ENCODE measurements around the gene NALCN.

Gene NALCN

DNA sequence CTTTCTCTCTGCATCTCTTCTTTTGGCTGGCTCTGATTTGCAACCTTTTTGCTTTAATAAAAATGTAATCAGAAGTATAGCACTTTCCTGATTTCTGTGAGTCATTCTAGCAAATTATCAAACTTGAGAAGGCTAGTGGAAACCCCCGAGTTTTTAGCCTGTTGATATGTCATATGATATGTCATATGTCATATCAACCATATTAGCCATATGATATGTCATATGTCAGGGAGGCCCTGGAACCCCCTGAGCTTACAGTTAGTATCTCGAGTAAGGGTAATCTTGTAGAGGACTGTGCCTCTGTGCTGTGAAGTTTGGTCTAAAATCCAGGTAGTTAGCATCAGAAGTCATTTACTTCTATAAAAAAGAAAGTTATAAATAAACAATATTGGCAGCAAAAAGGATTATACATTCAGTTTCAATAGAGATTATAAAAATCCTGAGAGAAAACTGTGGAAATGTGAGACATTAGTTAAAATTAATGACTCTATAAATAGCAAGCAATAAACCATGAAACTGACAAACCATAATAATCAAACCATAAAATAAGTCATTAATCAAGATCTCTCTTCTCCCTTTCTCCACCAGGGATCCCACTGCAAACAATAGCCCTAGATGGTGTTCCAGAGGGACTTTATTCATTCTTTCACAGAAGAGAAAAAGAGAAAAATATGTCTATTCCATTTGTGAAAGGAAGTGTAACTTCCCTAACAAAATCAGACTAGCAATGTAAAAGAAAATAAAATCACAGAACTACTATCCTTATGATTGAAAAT is 167.4 kb downstream of the NALCN start:
- H3K4me1 Mint-ChIP-seq (ENCODE audit: low read depth) = peaks cover 14% of the 10 kb centered on the region
- no peaks in the 10 kb centered on the region for H3K36me3 Mint-ChIP-seq (ENCODE audit: low read depth)
- no peaks in the 10 kb centered on the region for H3K27me3 Mint-ChIP-seq
- peaks cover 5% of the 10 kb centered on the region for H3K9me3 Mint-ChIP-seq
- H3K4me3 Mint-ChIP-seq = no peak overlapping the region
- H3K27ac Mint-ChIP-seq = no peak overlapping the region

DNA sequence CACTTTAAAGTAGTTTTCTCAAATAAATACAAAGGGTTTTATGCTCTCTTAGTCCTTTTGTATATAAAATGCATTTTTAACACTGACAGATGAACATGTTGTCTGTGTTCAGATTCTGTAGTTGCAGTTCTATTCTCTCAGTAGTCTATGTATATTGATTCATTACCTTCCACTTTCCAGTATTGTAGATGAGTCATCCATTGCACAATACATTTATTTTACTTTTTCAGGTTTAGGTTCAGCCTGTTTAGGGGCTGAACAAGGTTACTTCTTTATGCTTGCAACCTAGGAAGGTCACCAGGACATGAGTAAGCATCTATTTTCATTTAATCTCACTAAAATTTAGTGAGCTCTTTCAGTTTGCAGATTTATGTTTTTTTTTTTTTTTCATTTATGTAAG is 173.6 kb downstream of the NALCN start:
- H3K4me1 Mint-ChIP-seq (ENCODE audit: low read depth) = peaks cover 14% of the 10 kb centered on the region
- no peaks in the 10 kb centered on the region for H3K9me3 Mint-ChIP-seq
- no peaks in the 10 kb centered on the region for H3K27me3 Mint-ChIP-seq
- no peak overlapping the region for H3K4me3 Mint-ChIP-seq
- no peaks in the 10 kb centered on the region for H3K36me3 Mint-ChIP-seq (ENCODE audit: low read depth)
- no peak overlapping the region for H3K27ac Mint-ChIP-seq

DNA sequence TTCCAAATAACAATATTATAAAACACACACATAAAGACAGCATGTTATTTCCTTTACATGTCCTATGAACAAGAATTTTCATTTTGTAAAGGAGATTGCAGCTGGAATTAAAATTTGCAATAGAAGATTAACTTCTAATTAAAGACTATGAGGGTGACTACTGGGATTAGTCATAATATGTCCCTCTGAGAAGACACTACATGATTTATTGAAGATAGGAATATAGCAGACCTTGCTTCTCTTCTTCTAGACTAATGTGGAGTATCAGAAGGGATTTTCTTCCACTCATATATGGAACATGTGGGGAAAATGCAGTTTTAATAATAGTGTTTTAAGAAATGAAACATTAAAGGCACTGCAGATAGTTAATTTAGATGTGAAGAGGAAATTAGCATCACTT is 177.8 kb downstream of the NALCN start:
- no peak overlapping the region for H3K27ac Mint-ChIP-seq
- H3K36me3 Mint-ChIP-seq (ENCODE audit: low read depth) = no peaks in the 10 kb centered on the region
- no peaks in the 10 kb centered on the region for H3K4me1 Mint-ChIP-seq (ENCODE audit: low read depth)
- no peaks in the 10 kb centered on the region for H3K9me3 Mint-ChIP-seq
- H3K4me3 Mint-ChIP-seq = no peak overlapping the region
- no peaks in the 10 kb centered on the region for H3K27me3 Mint-ChIP-seq

DNA sequence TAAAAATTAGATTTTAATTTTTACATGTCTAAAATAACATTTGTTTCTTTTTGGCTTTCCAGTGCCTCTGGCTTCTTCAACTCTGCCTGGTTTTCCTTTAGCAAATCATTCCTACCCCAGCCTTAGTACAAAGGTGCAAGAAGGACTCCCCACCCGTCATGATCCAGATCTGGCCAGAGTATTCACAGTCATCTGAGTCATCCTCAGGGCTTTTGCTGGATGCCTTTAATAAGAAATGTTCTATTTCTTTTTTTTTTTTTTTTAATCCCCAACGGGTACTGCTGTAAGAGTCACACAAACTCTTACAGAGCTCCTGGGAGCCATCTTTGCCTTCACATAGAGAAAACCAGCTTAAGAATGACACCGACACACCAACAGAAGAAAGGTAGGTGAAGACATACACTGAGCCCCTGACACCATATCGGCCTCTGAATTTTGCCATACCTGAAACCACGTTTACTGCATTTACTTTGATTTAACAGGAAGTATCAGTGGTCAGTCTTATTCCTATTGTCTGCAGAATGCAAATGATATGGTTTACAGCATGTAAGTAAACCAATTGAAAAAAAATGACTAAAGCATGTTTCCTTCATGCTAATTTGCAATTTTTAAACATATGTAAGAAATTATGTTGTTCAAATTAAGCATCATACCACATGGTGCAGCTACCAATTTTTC is 184.4 kb downstream of the NALCN start:
- Mint-ChIP-seq H3K27me3 (no peaks in the 10 kb centered on the region), H3K4me1 (ENCODE audit: low read depth) (no peaks in the 10 kb centered on the region), H3K9me3 (peaks cover 5% of the 10 kb centered on the region), H3K4me3 (no peak overlapping the region), H3K27ac (no peak overlapping the region), H3K36me3 (ENCODE audit: low read depth) (no peaks in the 10 kb centered on the region)

DNA sequence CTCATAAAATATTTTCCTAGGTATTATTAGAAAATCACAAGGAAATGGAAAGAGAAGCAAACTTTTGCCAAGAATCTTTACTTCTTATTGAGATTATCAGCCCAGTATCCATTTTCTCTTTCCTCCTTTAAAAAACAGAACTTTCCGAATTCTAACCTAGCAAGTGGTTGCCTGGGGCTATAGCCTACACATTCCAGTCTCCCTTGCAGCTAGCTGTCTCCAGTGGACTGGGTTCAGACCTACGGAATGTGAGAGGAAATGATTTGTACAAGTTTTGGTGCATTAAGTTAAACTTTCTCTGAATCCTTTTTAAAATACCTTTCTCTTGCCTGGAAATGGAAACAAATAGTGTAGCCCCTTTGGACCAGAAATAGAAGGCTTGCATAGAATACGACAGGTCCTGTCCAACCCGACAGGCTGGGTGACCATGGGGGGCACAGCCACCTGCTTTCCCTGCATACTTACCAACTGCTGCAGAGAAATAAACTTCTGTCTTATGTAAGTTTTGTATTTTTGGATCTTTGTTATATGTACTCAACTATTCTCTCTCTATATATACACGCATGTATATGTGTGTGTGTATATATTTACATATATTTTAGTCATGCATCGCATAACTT is 185.9 kb downstream of the NALCN start:
- Mint-ChIP-seq H3K4me1 (ENCODE audit: low read depth) (no peaks in the 10 kb centered on the region), H3K9me3 (peaks cover 5% of the 10 kb centered on the region), H3K4me3 (no peak overlapping the region), H3K36me3 (ENCODE audit: low read depth) (no peaks in the 10 kb centered on the region), H3K27ac (no peak overlapping the region), H3K27me3 (no peaks in the 10 kb centered on the region)

DNA sequence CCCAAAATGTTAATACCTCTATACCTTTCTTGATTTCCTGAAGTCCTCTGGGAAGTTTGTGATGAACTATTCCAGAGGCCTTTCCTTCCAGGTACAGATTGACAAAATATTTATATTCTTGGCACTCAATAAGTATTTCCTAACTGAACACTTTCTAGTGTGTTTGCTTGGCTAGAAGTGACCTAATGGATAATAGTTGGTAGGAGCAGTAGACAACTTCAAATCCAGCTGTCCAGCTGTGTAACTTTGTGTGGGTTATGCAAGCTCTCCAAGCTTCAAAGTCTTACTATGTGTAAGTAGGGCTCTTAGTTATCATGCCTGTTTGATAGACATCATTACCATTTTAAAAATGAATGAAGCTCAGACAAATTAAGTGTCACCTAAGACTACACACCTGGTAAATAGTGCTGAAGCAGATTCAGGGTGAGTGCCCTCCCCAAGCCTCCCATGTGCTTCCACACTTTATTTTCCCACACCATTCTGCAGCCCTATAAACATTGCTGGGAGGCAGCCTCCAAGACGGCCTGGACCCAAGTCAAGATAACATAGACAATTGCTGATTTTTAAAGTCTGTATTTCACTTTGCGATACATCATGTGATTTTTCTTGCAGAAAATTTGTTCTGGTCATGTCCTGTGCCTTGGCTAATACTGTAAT is 196.6 kb downstream of the NALCN start:
- H3K4me1 Mint-ChIP-seq (ENCODE audit: low read depth) = no peaks in the 10 kb centered on the region
- H3K27me3 Mint-ChIP-seq = no peaks in the 10 kb centered on the region
- H3K4me3 Mint-ChIP-seq = no peak overlapping the region
- H3K9me3 Mint-ChIP-seq = no peaks in the 10 kb centered on the region
- H3K36me3 Mint-ChIP-seq (ENCODE audit: low read depth) = no peaks in the 10 kb centered on the region
- H3K27ac Mint-ChIP-seq = no peak overlapping the region

DNA sequence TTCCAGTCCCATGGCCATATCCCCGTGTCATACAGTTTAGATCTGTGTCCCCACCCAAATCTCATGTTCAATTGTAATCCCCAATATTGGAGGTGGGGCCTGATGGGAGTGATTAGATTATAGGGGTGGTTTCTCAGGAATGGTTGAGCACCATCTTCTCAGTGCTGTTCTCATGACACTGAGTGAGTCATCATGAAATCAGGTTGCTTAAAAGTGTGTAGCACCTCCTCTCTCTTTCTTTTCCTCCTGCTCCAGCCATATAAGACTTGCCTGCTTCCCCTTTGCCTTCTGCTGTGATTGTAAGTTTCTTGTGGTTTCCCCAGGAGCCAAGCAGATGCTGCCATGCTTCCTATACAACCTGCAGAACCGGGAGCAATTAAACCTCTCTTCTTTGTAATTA is 197.8 kb downstream of the NALCN start:
- Mint-ChIP-seq H3K4me1 (ENCODE audit: low read depth) (no peaks in the 10 kb centered on the region), H3K4me3 (no peak overlapping the region), H3K27ac (no peak overlapping the region), H3K36me3 (ENCODE audit: low read depth) (no peaks in the 10 kb centered on the region), H3K9me3 (no peaks in the 10 kb centered on the region), H3K27me3 (no peaks in the 10 kb centered on the region)

DNA sequence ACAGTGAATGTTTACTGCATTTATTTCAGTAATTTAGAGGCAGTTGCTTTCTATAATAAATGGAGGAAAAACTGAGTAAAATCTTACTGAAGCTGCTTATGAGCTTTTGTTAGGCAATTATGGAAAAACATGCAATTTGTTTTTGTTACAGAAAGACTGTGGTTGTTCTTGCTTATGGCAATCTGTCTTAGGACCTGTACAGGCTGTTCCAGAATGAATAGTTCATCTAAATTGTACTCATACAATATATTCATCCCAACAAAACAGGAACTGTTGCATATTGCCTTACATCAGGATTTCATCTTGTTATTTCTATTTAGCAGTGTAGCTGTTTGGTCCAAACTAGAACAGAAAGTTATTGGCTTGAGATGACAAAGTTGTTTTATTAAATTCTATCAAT is 199.2 kb downstream of the NALCN start:
- Mint-ChIP-seq H3K9me3 (peaks cover 5% of the 10 kb centered on the region), H3K4me3 (no peak overlapping the region), H3K27me3 (no peaks in the 10 kb centered on the region), H3K4me1 (ENCODE audit: low read depth) (no peaks in the 10 kb centered on the region), H3K27ac (no peak overlapping the region), H3K36me3 (ENCODE audit: low read depth) (no peaks in the 10 kb centered on the region)

DNA sequence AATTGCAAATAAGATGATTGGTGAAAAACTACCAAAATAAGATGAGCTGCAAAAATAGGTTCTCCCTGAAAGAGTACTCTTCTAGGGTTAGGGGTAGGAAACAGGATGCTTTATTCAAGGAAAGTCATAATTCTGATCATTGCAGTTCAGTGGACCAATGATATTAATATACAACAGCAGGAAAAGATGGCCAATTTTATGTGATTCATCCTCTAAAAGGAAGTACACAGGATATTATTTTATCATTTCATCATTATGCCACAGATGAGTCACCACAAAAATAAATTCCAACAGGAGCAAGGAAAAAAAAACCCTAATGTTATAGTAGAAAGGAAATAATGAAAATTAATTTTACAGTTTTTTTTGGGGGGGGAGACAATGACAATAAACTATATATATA is 205.0 kb downstream of the NALCN start:
- H3K27me3 Mint-ChIP-seq = no peaks in the 10 kb centered on the region
- H3K27ac Mint-ChIP-seq = no peak overlapping the region
- H3K9me3 Mint-ChIP-seq = peaks cover 9% of the 10 kb centered on the region
- H3K4me3 Mint-ChIP-seq = no peak overlapping the region
- H3K36me3 Mint-ChIP-seq (ENCODE audit: low read depth) = no peaks in the 10 kb centered on the region
- H3K4me1 Mint-ChIP-seq (ENCODE audit: low read depth) = no peaks in the 10 kb centered on the region

DNA sequence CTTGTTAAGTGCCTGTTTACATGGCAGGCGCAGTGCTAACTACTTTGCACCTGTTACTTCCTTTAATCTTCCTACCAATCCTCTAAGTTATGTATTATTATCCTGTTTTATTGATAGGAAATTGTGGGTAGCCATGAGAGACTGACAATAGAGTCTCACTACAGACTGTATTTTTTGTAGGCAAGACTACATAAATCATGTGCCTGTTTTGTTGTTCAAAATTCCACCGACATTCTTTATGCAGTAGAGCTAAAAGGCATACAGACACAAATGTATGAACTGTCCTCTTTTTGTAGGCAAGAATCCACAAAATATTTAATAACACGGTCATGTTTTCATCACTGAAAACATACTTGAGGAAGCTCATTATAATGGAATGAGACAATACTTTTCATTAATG is 205.5 kb downstream of the NALCN start:
- no peak overlapping the region for H3K4me3 Mint-ChIP-seq
- H3K4me1 Mint-ChIP-seq (ENCODE audit: low read depth) = no peaks in the 10 kb centered on the region
- H3K27me3 Mint-ChIP-seq = no peaks in the 10 kb centered on the region
- no peak overlapping the region for H3K27ac Mint-ChIP-seq
- no peaks in the 10 kb centered on the region for H3K36me3 Mint-ChIP-seq (ENCODE audit: low read depth)
- peaks cover 9% of the 10 kb centered on the region for H3K9me3 Mint-ChIP-seq

DNA sequence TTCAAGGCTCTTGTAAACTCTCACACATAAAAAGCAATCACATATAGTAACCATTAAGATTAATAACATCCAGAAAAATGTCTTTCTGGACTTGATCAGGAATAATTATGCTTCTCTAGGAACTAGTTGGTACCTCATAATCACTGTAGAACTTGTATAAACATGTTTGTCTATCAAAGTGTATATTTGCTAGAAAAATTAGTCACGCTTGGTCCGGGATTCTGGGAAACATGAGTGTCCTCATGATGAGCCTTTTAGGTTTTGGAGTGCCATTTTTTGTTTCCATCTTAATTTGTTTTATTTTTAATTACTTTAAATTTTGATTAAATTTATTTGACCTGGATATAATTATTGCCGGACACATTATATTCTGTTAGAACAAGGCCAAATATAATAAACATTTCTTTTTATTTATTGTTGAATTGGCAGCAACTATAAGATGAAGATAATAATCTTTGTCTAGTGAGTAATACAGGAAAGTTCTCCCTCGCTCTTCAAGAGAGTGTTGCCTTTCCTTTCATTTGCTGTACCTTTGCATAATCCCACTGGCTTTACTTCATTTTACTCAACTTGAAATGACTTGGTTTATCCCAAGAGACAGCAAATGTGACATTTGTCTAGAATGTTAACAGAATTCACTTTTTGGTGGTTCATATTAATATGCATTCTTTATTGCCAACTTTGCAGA is 207.0 kb downstream of the NALCN start:
- no peak overlapping the region for H3K4me3 Mint-ChIP-seq
- H3K9me3 Mint-ChIP-seq = peaks cover 9% of the 10 kb centered on the region
- H3K27ac Mint-ChIP-seq = no peak overlapping the region
- no peaks in the 10 kb centered on the region for H3K27me3 Mint-ChIP-seq
- H3K4me1 Mint-ChIP-seq (ENCODE audit: low read depth) = no peaks in the 10 kb centered on the region
- H3K36me3 Mint-ChIP-seq (ENCODE audit: low read depth) = no peaks in the 10 kb centered on the region

DNA sequence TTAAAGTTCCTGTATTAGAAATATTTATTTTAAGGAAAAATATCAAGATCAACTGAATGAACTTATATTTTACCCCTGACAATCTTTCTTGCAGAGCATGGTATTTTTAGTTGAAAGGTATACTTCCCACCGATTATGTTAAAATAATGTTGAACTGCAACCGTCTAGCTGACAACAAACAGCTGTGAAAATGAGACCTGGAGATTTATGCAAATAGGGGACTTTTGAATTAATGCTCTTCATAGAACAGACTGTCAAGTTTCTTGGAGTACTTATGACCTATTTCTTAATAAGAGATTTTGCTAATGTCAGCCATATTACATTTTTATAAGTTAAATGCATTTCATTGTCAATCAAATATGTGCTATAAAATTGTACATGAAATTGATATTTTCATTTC is 210.9 kb downstream of the NALCN start:
- H3K27me3 Mint-ChIP-seq = no peaks in the 10 kb centered on the region
- H3K9me3 Mint-ChIP-seq = peaks cover 2% of the 10 kb centered on the region
- no peak overlapping the region for H3K27ac Mint-ChIP-seq
- no peak overlapping the region for H3K4me3 Mint-ChIP-seq
- no peaks in the 10 kb centered on the region for H3K4me1 Mint-ChIP-seq (ENCODE audit: low read depth)
- no peaks in the 10 kb centered on the region for H3K36me3 Mint-ChIP-seq (ENCODE audit: low read depth)

DNA sequence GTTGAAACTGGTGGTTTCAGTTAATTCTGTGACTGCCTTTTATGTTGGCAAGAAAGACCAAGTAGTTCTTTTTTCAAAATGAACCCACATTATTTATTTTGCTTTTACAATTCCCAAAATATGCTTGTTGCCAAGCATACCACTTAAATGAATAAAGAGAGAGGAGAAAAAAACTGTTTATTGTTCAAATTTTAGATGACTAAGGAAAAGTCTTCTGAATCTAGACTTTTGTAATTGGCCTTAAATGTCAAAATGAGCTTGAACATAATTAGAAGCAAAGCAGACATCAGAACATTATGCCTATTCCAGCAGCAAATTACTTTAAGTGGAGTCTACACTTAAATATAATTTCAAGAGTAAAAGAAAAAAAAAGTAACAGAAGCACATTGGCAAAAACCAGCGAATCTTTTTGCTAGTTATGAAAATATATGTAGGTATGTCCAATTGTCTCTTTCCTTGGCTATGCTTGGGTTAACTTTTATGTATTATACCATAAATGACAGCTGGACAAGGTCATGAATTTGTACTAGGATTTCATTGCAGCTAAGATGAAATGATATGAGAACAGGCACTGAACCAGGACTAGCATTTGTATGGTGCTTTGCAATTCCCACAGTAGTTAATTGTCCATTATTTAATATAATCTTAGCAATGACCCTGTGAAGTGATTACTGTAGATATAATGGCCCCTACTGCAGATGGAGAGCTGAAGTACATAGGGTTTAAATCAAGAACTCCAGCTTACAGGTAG is 211.9 kb downstream of the NALCN start:
- Mint-ChIP-seq H3K36me3 (ENCODE audit: low read depth) (no peaks in the 10 kb centered on the region), H3K9me3 (peaks cover 2% of the 10 kb centered on the region), H3K4me3 (no peak overlapping the region), H3K4me1 (ENCODE audit: low read depth) (no peaks in the 10 kb centered on the region), H3K27ac (no peak overlapping the region), H3K27me3 (peaks cover 5% of the 10 kb centered on the region)

DNA sequence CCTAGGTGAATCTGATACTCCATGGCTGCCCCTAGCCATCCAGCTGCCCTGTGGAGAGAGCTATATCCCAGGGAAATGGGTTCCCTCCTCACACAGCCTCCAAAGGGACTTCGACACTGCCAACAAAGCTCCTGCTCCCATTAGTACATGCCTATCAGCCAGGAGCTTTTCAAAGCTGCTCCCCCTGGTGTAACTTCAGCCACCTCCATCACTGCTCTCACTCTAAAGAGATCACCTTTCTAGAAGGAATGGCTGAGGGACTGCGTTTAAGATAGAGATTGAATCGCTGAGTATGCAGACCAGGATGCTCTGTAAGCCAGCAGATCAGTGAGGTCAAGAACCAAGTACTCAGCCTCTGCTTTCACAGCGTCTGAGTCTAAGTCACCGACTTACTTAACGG is 213.7 kb downstream of the NALCN start:
- H3K27me3 Mint-ChIP-seq = peaks cover 5% of the 10 kb centered on the region
- no peaks in the 10 kb centered on the region for H3K36me3 Mint-ChIP-seq (ENCODE audit: low read depth)
- H3K9me3 Mint-ChIP-seq = no peaks in the 10 kb centered on the region
- H3K4me3 Mint-ChIP-seq = no peak overlapping the region
- no peak overlapping the region for H3K27ac Mint-ChIP-seq
- no peaks in the 10 kb centered on the region for H3K4me1 Mint-ChIP-seq (ENCODE audit: low read depth)
